GM12878 (cell line): Measurements from ENCODE around the gene ADAT3. TPM values are rescaled to one million over a fixed set of nuclear protein-coding genes. Genes with fewer than 3 reads are reported as not detected.

Source experiments
- CREB1 ChIP-seq: IDR thresholded peaks from 2 replicates; pipeline ENCODE4 v1.6.1; 2012; ENCODE audit warnings: low read depth, mild to moderate bottlenecking, inconsistent platforms
- EED ChIP-seq: sonication (generic); IDR thresholded peaks from 2 replicates; pipeline ENCODE4 v1.6.1; 2016; ENCODE audit warnings: antibody characterized with exemption, low read depth
- HCFC1 ChIP-seq: fragments of 150-350 bp; IDR thresholded peaks from 2 replicates; pipeline ENCODE4 v1.6.1; 2014; ENCODE audit warnings: low read length
- HDGF ChIP-seq: fragments of 450-650 bp; IDR thresholded peaks from 2 replicates; pipeline ENCODE4 v1.6.1; 2016; ENCODE audit warnings: antibody characterized with exemption
- MTA3 ChIP-seq: IDR thresholded peaks from 2 replicates; pipeline ENCODE4 v1.6.1; 2012; ENCODE audit warnings: low read length, inconsistent platforms, borderline replicate concordance
- STAT3 ChIP-seq: IDR thresholded peaks from 2 replicates; pipeline ENCODE4 v1.6.1; 2011; ENCODE audit warnings: low read depth, low read length, improper control_type of control experiment
- YY1 ChIP-seq: IDR thresholded peaks from 2 replicates; pipeline ENCODE4 v1.6.1; 2011; ENCODE audit warnings: low read depth, mild to moderate bottlenecking, low read length
- polyA plus RNA-seq, 11 experiments: library from polyadenylated mRNA; depleted of rRNA in 4 of 11; unstranded in 6 of 11; stranded (reverse) in 5 of 11; fragments of >200 nt; fragmentation: Nextera tagmentation in 4 of 11; fragmentation: Illumina TruSeq in 1 of 11; extraction: Ambion mirVana in 4 of 11; extraction: Trizol in 1 of 11; gene quantifications; 1 replicate in 1 of 11; 2 replicates in 10 of 11; pipeline versions ENCODE4 v1.2.1 to v1.2.3, GENCODE V29; 2011 to 2016; ENCODE audit warnings: inconsistent platforms in 2 of 11, missing spikeins in 2 of 11, low read depth in 1 of 11
- total RNA-seq, 4 experiments: library from RNA; depleted of rRNA in 3 of 4; stranded (reverse); fragments of >200 nt in 3 of 4; fragmentation: Illumina TruSeq in 1 of 4; extraction: Trizol in 1 of 4; gene quantifications; 2 replicates each; pipeline versions ENCODE4 v1.2.1 to v1.2.3, GENCODE V29; 2013 to 2021
- TF ChIP-seq, protein P1 (sequence below): fragments of 450-650 bp; IDR thresholded peaks from 2 replicates; pipeline ENCODE4 v1.6.1; 2017; ENCODE audit warnings: mild to moderate bottlenecking, moderate library complexity
- TF ChIP-seq, protein P2 (sequence below): fragments of 150-350 bp; IDR thresholded peaks from 2 replicates; pipeline ENCODE4 v1.6.1; 2016; ENCODE audit warnings: low read depth, low read length
- TF ChIP-seq, protein P3 (sequence below): IDR thresholded peaks from 2 replicates; pipeline ENCODE4 v1.6.1; 2012; ENCODE audit warnings: low read depth, low read length, improper control_type of control experiment
- TF ChIP-seq, protein P4 (sequence below): fragments of 450-650 bp; IDR thresholded peaks from 2 replicates; pipeline ENCODE4 v1.6.1; 2017; ENCODE audit warnings: mild to moderate bottlenecking, low read depth, inconsistent platforms; ENCODE audit not compliant: poor library complexity, severe bottlenecking
- TF ChIP-seq, protein P5 (sequence below): fragments of 450-650 bp; formaldehyde crosslinking; IDR thresholded peaks from 2 replicates; pipeline ENCODE4 v1.5.0; 2022; ENCODE audit warnings: mild to moderate bottlenecking, missing genetic modification characterization
- TF ChIP-seq, protein P6 (sequence below): IDR thresholded peaks from 2 replicates; pipeline ENCODE4 v1.6.1; 2011; ENCODE audit warnings: borderline replicate concordance, low read depth, mild to moderate bottlenecking, moderate library complexity, low read length; ENCODE audit not compliant: insufficient read depth, poor library complexity, severe bottlenecking

Gene ADAT3
- total and polyA plus RNA-seq, 10 of the 15 experiments (the other 5 are each of a cell fraction or from before 2014, with no cell fraction given) = 0.27 to 11.8 (median 7.7) TPM; not detected in 3

DNA sequence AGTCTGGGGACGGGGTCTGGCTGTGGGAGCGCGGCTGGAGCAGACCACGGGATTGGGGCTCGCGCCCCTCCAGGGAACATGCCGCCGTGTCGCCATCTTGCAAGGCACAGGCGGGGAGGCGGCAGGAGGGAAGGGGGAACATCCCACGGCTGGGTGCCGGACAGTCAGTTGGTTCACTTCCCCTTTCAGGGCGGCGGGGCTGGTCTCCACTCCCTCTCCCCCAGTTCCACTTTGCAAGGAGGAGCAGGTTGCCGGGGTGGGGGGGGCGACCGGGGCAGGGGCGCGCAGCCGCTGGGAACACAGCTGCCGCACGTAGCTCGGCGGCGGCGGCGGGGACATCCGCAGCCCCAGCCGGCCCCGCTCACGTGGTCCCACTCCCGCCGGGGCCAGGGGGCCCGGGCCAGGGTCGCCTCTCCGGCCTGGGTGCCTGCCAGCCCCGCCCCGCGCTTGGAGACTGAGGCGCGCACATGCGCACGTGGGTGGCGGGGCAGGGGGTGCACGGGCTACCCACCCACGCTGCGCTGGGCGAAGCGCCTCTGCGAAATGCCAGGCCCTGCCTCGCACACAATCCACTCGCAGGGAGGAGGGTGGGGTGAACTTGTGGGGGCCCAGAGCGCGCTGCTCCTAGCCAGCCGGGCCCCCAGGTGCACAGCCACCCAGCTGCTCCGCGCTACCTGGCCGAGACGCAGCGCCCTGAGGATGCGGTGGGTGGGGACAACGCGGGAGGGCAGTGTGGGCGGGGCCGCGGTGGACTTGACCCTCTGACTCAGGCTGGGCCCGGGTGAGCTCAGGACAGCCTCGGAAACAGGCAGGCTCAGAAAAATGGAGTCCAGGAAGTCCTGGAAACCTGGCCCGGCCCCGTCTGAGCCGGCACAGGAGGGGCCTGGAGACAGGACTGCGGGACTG is 48.2 kb upstream of the ADAT3 start (continued):
- TF ChIP-seq, protein P1, sequence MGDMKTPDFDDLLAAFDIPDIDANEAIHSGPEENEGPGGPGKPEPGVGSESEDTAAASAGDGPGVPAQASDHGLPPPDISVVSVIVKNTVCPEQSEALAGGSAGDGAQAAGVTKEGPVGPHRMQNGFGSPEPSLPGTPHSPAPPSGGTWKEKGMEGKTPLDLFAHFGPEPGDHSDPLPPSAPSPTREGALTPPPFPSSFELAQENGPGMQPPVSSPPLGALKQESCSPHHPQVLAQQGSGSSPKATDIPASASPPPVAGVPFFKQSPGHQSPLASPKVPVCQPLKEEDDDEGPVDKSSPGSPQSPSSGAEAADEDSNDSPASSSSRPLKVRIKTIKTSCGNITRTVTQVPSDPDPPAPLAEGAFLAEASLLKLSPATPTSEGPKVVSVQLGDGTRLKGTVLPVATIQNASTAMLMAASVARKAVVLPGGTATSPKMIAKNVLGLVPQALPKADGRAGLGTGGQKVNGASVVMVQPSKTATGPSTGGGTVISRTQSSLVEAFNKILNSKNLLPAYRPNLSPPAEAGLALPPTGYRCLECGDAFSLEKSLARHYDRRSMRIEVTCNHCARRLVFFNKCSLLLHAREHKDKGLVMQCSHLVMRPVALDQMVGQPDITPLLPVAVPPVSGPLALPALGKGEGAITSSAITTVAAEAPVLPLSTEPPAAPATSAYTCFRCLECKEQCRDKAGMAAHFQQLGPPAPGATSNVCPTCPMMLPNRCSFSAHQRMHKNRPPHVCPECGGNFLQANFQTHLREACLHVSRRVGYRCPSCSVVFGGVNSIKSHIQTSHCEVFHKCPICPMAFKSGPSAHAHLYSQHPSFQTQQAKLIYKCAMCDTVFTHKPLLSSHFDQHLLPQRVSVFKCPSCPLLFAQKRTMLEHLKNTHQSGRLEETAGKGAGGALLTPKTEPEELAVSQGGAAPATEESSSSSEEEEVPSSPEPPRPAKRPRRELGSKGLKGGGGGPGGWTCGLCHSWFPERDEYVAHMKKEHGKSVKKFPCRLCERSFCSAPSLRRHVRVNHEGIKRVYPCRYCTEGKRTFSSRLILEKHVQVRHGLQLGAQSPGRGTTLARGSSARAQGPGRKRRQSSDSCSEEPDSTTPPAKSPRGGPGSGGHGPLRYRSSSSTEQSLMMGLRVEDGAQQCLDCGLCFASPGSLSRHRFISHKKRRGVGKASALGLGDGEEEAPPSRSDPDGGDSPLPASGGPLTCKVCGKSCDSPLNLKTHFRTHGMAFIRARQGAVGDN = peak; percentile 71; the same call in 1 of the 2 replicates
- TF ChIP-seq, protein P2, sequence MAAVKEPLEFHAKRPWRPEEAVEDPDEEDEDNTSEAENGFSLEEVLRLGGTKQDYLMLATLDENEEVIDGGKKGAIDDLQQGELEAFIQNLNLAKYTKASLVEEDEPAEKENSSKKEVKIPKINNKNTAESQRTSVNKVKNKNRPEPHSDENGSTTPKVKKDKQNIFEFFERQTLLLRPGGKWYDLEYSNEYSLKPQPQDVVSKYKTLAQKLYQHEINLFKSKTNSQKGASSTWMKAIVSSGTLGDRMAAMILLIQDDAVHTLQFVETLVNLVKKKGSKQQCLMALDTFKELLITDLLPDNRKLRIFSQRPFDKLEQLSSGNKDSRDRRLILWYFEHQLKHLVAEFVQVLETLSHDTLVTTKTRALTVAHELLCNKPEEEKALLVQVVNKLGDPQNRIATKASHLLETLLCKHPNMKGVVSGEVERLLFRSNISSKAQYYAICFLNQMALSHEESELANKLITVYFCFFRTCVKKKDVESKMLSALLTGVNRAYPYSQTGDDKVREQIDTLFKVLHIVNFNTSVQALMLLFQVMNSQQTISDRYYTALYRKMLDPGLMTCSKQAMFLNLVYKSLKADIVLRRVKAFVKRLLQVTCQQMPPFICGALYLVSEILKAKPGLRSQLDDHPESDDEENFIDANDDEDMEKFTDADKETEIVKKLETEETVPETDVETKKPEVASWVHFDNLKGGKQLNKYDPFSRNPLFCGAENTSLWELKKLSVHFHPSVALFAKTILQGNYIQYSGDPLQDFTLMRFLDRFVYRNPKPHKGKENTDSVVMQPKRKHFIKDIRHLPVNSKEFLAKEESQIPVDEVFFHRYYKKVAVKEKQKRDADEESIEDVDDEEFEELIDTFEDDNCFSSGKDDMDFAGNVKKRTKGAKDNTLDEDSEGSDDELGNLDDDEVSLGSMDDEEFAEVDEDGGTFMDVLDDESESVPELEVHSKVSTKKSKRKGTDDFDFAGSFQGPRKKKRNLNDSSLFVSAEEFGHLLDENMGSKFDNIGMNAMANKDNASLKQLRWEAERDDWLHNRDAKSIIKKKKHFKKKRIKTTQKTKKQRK = no peak
- peak; percentile 82; the same call in 1 of the 2 replicates for TF ChIP-seq HDGF
- TF ChIP-seq YY1 = peak; percentile 93
- TF ChIP-seq STAT3 = no peak
- TF ChIP-seq CREB1 = no peak
- peak; percentile 54 for TF ChIP-seq EED
- TF ChIP-seq, protein P3, sequence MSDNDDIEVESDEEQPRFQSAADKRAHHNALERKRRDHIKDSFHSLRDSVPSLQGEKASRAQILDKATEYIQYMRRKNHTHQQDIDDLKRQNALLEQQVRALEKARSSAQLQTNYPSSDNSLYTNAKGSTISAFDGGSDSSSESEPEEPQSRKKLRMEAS = peak; percentile 73; the same call in 1 of the 2 replicates
- TF ChIP-seq, protein P4, sequence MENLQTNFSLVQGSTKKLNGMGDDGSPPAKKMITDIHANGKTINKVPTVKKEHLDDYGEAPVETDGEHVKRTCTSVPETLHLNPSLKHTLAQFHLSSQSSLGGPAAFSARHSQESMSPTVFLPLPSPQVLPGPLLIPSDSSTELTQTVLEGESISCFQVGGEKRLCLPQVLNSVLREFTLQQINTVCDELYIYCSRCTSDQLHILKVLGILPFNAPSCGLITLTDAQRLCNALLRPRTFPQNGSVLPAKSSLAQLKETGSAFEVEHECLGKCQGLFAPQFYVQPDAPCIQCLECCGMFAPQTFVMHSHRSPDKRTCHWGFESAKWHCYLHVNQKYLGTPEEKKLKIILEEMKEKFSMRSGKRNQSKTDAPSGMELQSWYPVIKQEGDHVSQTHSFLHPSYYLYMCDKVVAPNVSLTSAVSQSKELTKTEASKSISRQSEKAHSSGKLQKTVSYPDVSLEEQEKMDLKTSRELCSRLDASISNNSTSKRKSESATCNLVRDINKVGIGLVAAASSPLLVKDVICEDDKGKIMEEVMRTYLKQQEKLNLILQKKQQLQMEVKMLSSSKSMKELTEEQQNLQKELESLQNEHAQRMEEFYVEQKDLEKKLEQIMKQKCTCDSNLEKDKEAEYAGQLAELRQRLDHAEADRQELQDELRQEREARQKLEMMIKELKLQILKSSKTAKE = no peak
- TF ChIP-seq, protein P5, sequence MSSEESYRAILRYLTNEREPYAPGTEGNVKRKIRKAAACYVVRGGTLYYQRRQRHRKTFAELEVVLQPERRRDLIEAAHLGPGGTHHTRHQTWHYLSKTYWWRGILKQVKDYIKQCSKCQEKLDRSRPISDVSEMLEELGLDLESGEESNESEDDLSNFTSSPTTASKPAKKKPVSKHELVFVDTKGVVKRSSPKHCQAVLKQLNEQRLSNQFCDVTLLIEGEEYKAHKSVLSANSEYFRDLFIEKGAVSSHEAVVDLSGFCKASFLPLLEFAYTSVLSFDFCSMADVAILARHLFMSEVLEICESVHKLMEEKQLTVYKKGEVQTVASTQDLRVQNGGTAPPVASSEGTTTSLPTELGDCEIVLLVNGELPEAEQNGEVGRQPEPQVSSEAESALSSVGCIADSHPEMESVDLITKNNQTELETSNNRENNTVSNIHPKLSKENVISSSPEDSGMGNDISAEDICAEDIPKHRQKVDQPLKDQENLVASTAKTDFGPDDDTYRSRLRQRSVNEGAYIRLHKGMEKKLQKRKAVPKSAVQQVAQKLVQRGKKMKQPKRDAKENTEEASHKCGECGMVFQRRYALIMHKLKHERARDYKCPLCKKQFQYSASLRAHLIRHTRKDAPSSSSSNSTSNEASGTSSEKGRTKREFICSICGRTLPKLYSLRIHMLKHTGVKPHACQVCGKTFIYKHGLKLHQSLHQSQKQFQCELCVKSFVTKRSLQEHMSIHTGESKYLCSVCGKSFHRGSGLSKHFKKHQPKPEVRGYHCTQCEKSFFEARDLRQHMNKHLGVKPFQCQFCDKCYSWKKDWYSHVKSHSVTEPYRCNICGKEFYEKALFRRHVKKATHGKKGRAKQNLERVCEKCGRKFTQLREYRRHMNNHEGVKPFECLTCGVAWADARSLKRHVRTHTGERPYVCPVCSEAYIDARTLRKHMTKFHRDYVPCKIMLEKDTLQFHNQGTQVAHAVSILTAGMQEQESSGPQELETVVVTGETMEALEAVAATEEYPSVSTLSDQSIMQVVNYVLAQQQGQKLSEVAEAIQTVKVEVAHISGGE (CRISPR knock-in tag) = no peak
- no peak for TF ChIP-seq HCFC1
- TF ChIP-seq, protein P6, sequence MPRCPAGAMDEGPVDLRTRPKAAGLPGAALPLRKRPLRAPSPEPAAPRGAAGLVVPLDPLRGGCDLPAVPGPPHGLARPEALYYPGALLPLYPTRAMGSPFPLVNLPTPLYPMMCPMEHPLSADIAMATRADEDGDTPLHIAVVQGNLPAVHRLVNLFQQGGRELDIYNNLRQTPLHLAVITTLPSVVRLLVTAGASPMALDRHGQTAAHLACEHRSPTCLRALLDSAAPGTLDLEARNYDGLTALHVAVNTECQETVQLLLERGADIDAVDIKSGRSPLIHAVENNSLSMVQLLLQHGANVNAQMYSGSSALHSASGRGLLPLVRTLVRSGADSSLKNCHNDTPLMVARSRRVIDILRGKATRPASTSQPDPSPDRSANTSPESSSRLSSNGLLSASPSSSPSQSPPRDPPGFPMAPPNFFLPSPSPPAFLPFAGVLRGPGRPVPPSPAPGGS = no peak
- TF ChIP-seq MTA3 = no peak
